HCT116 (cell line): ENCODE results near the gene KIFC3. TPM values are rescaled to one million over a fixed set of nuclear protein-coding genes. Genes with fewer than 3 reads are reported as not detected.

Experiments used
- ATAC-seq: fragments of 200-7000 bp; cut with Tn5 transposase; 2 replicates; pipeline ENCODE4 v1.9.1; 2020; ENCODE audit warnings: mild to moderate bottlenecking, moderate library complexity
- BruUV-seq: library from RNA; stranded (reverse); fragments of 400-500 nt; replicated peaks from 2 replicates; lab custom pipeline; 2021; lab: Mats Ljungman, UMichigan
- CTCF ChIA-PET: fragments of 300-600 bp; sonication (Branson Sonifier 250); formaldehyde crosslinking; loops from one replicate; lab custom pipeline; 2021; ENCODE audit warnings: antibody characterized with exemption; lab: Charles Lee
- POLR2A ChIA-PET: fragments of 300-600, 350-600 bp; sonication (Branson Sonifier 250); formaldehyde crosslinking; loops from one replicate; lab custom pipeline; 2021; ENCODE audit warnings: antibody characterized with exemption; lab: Charles Lee
- RAD21 ChIA-PET, 2 experiments: fragments of 300-600 bp; sonication (Branson Sonifier 250); formaldehyde crosslinking; loops; one replicate each; lab custom pipeline; 2023; ENCODE audit warnings: low total read pairs in 2 of 2; ENCODE audit not compliant: uncharacterized antibody in 2 of 2, unreplicated experiment in 2 of 2, low non-redundant PET in 1 of 2; lab: Charles Lee
- DNase-seq: peaks from one replicate; pipeline ENCODE4 v3.0.0-alpha.2; 2010; ENCODE audit warnings: low read depth, low spot score
- H2AFZ ChIP-seq: fragments of 200-600 bp; shearing (Covaris generic), sonication (generic); 2 replicates; pipeline ENCODE4 v1.6.1; 2017; ENCODE audit warnings: low read depth, mixed run types, mixed read lengths, antibody characterized with exemption, low read length; ENCODE audit not compliant: poor library complexity, severe bottlenecking
- H3K27ac ChIP-seq: 2 replicates; pipeline ENCODE4 v1.5.1; 2012; ENCODE audit warnings: low read depth, low read length
- H3K27me3 ChIP-seq: fragments of 200-600 bp; sonication (generic); 2 replicates; pipeline ENCODE4 v1.6.1; 2016; ENCODE audit warnings: mixed run types, low read length, mixed read lengths; ENCODE audit not compliant: insufficient read depth
- H3K36me3 ChIP-seq, 2 experiments: fragments of 200-500 bp in 1 of 2; fragments of 200-600 bp in 1 of 2; sonication (Bioruptor generic) in 1 of 2; sonication (generic) in 1 of 2; 2 replicates each; pipeline versions ENCODE4 v1.5.1 to v1.6.1; 2014 to 2016; ENCODE audit warnings: low read length in 2 of 2, inconsistent platforms in 1 of 2, mixed read lengths in 1 of 2, mixed run types in 1 of 2; ENCODE audit not compliant: insufficient read depth in 2 of 2, control insufficient read depth in 1 of 2
- H3K4me1 ChIP-seq, 2 experiments: fragments of 200-600 bp in 1 of 2; sonication (generic) in 1 of 2; 2 replicates each; pipeline versions ENCODE4 v1.5.1 to v1.6.1; 2012 to 2017; ENCODE audit warnings: low read length in 2 of 2, inconsistent platforms in 1 of 2, mild to moderate bottlenecking in 1 of 2, mixed read lengths in 1 of 2, mixed run types in 1 of 2, moderate library complexity in 1 of 2; ENCODE audit not compliant: insufficient read depth in 2 of 2, control insufficient read depth in 1 of 2
- H3K4me2 ChIP-seq: fragments of 200-600 bp; sonication (generic); 2 replicates; pipeline ENCODE4 v1.6.1; 2017; ENCODE audit warnings: mixed run types, low read length, mixed read lengths
- H3K4me3 ChIP-seq, 2 experiments: fragments of 200-600 bp in 1 of 2; sonication (generic) in 1 of 2; replicated peaks in 1 of 2; 2 replicates each; pipeline ENCODE4 v1.5.1; 2011 to 2016; ENCODE audit warnings: low read length in 2 of 2, control low read depth in 1 of 2, low read depth in 1 of 2, mild to moderate bottlenecking in 1 of 2, mixed read lengths in 1 of 2, mixed run types in 1 of 2
- H3K79me2 ChIP-seq: fragments of 200-600 bp; sonication (generic); 2 replicates; pipeline ENCODE4 v1.6.1; 2017; ENCODE audit warnings: mild to moderate bottlenecking, mixed run types, low read length, moderate library complexity, mixed read lengths; ENCODE audit not compliant: insufficient read depth
- H3K9ac ChIP-seq: fragments of 200-600 bp; sonication (generic); 2 replicates; pipeline ENCODE4 v1.6.1; 2016; ENCODE audit warnings: low read length, mixed read lengths
- H3K9me2 ChIP-seq: fragments of 200-600 bp; sonication (generic), shearing (Covaris generic); 2 replicates; pipeline ENCODE4 v1.6.1; 2017; ENCODE audit warnings: mixed run types, mild to moderate bottlenecking, moderate library complexity; ENCODE audit not compliant: insufficient read depth
- H3K9me3 ChIP-seq, 2 experiments: fragments of 200-500 bp in 1 of 2; fragments of 200-600 bp in 1 of 2; sonication (Bioruptor generic) in 1 of 2; sonication (generic) in 1 of 2; 2 replicates each; pipeline ENCODE4 v1.6.1; 2014 to 2017; ENCODE audit warnings: low read length in 2 of 2, mixed read lengths in 2 of 2, inconsistent platforms in 1 of 2, low read depth in 1 of 2, mild to moderate bottlenecking in 1 of 2, mixed run types in 1 of 2, moderate library complexity in 1 of 2; ENCODE audit not compliant: control insufficient read depth in 1 of 2, insufficient read depth in 1 of 2
- H4K20me1 ChIP-seq: fragments of 200-600 bp; sonication (generic), shearing (Covaris generic); 2 replicates; pipeline ENCODE4 v1.6.1; 2017; ENCODE audit warnings: mixed run types, mild to moderate bottlenecking, moderate library complexity; ENCODE audit not compliant: insufficient read depth
- ATF3 ChIP-seq: IDR thresholded peaks from 2 replicates; pipeline ENCODE4 v1.6.1; 2012
- CTCF ChIP-seq, 3 experiments: fragments of 200-600 bp in 1 of 3; sonication (generic) in 1 of 3; IDR thresholded peaks in 2 of 3; conservative IDR thresholded peaks in 1 of 3; 2 replicates each; pipeline ENCODE4 v1.5.1; 2012 to 2017; ENCODE audit warnings: low read depth in 2 of 3, low read length in 2 of 3, antibody characterized with exemption in 1 of 3, borderline replicate concordance in 1 of 3, control low read depth in 1 of 3, mild to moderate bottlenecking in 1 of 3, mixed read lengths in 1 of 3, mixed run types in 1 of 3, moderate library complexity in 1 of 3; ENCODE audit not compliant: insufficient read depth in 1 of 3
- EGR1 ChIP-seq: IDR thresholded peaks from 2 replicates; pipeline ENCODE4 v1.6.1; 2012; ENCODE audit warnings: low read depth
- REST ChIP-seq: IDR thresholded peaks from 2 replicates; pipeline ENCODE4 v1.6.1; 2012; ENCODE audit warnings: low read depth
- SRF ChIP-seq: IDR thresholded peaks from 2 replicates; pipeline ENCODE4 v1.6.1; 2012; ENCODE audit warnings: low read depth
- YY1 ChIP-seq: IDR thresholded peaks from 2 replicates; pipeline ENCODE4 v1.6.1; 2011; ENCODE audit warnings: low read length, low read depth, moderate library complexity, mild to moderate bottlenecking; ENCODE audit not compliant: insufficient replicate concordance; ENCODE audit errors: extremely low read depth
- ZFX ChIP-seq: fragments of 450-650 bp; IDR thresholded peaks from 2 replicates; pipeline ENCODE4 v1.6.1; 2017
- intact Hi-C: fragments of 100-400 bp; cut with micrococcal nuclease; formaldehyde crosslinking; loops from 2 replicates; pipeline ENCODE4 v1.10.0; 2022
- total RNA-seq: library from RNA; stranded (reverse); gene quantifications from one replicate; pipeline ENCODE4 v1.2.1, GENCODE V29; 2021; ENCODE audit not compliant: unreplicated experiment

Gene KIFC3
- total RNA-seq, 1 experiment from 2014 or later, result 31.9 TPM

- TF ChIP-seq REST, result no peak
- no peak for TF ChIP-seq CTCF (IDR thresholded peaks at IDR 0.05 in 2 of 3, conservative IDR thresholded peaks at IDR 0.05 in 1 of 3; ENCODE audit: borderline replicate concordance in 1 of 3, insufficient read depth in 1 of 3, low read depth in 2 of 3, low read length in 2 of 3)
Observed at GRCh38 chr16:57726433-57726947, 75.8 kb downstream of the KIFC3 start (continued).

- Histone ChIP-seq H4K20me1 (no peaks in the 10 kb centered on the region), H3K4me2 (no peak overlapping the region), H3K79me2 (no peaks in the 10 kb centered on the region), H3K4me1 (no peaks in the 10 kb centered on the region), H3K4me3 (no peak overlapping the region), H3K36me3 (no peaks in the 10 kb centered on the region), H3K9ac (no peak overlapping the region), H3K27me3 (no peaks in the 10 kb centered on the region), H2AFZ (no peak overlapping the region), H3K9me2 (no peaks in the 10 kb centered on the region), H3K27ac (no peak overlapping the region), H3K9me3 (no peaks in the 10 kb centered on the region)
- POLR2A ChIA-PET, result interaction anchor here (1.0 kb wide), 1 partner anchor 9 kb away, joined by 3 read pairs; the partner anchor contains the start of gene KATNB1
- no peak for DNase-seq
- RAD21 ChIA-PET, result no interaction called here
- no peak for TF ChIP-seq ATF3
- TF ChIP-seq REST, result no peak
- no peak for TF ChIP-seq YY1
- no peak for TF ChIP-seq SRF
- no peak for TF ChIP-seq ZFX
- no peak for TF ChIP-seq EGR1
- CTCF ChIA-PET, result no interaction called here
- BruUV-seq, result no TSS peak
- ATAC-seq, result no peak
- intact Hi-C loops, result loop anchor here (10.0 kb wide), 1 partner anchor 279 kb away; the partner anchor contains the start of genes USB1 and ZNF319
Observed at GRCh38 chr16:57725976-57726375, 76.3 kb downstream of the KIFC3 start.
